ENCODE data around the gene SST.
A peak's percentile ranks its signal among the peaks of the same experiment; 100 is the strongest.
"Not testable (repeated sequence)": the region's sequence is repeated elsewhere in the genome, so short reads cannot be mapped to it uniquely, and the experiment has no call there.

SST gene

DNA sequence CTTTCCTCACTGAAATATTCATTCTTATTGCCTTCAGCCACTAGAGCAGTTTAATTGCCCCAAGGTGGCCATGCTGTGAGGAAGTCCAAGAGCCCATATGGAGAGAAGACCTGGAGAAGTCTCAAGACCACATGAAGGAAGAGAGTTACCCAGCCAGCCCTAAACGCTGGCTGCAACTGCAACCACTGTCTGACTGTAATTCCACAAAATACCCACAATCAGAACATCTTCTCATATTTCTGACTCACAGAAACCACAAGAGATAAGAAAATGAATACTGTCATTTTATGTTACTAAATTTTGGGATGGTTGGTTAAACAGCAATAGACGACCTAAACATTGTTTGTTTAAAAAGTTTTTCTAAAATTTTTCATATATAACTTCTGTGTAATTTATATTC is 14.7 kb upstream of the SST start:
- no peak for FAIRE-seq
- DNase-seq (ENCODE audit: low spot score): peak; percentile 46

DNA sequence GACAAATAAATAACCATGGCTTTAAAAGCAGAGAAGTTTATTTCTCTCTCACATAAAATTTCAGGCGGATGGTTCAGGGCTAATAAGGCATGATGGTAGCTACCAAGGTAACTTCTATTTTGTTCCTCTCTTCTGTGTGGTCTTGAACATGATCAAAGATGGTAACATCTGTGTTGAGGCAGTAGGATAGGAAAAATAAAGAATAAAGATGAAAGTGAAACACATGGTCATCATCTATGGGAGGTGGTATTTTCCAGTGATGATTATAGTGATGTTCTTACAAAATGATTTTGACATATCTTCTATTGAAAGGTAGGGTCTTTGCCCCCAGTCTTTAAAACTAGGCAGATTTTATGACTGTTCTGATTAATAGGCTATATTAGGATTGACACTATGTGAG is 14.2 kb upstream of the SST start:
- DNase-seq (ENCODE audit: low spot score) (no peak), FAIRE-seq (no peak)

DNA sequence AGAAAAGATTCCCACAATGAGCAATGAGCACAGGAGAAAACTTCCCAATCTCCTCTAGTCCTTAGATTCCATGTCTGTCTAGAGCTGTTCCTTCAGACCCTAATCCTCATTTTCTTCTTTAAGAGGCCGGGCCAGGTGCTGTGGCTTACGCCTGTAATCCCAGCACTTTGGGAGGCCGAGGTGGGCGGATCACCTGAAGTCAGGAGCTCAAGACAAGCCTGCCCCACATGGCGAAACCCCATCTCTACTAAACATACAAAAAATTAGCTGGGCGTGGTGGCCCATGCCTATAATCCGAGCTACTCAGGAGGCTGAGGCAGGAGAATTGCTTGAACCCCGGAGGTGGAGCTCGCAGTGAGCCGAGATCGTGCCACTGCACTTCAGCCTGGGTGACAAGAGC is 11.6 kb upstream of the SST start:
- not testable (repeated sequence) for FAIRE-seq; DNase-seq (ENCODE audit: low spot score)

DNA sequence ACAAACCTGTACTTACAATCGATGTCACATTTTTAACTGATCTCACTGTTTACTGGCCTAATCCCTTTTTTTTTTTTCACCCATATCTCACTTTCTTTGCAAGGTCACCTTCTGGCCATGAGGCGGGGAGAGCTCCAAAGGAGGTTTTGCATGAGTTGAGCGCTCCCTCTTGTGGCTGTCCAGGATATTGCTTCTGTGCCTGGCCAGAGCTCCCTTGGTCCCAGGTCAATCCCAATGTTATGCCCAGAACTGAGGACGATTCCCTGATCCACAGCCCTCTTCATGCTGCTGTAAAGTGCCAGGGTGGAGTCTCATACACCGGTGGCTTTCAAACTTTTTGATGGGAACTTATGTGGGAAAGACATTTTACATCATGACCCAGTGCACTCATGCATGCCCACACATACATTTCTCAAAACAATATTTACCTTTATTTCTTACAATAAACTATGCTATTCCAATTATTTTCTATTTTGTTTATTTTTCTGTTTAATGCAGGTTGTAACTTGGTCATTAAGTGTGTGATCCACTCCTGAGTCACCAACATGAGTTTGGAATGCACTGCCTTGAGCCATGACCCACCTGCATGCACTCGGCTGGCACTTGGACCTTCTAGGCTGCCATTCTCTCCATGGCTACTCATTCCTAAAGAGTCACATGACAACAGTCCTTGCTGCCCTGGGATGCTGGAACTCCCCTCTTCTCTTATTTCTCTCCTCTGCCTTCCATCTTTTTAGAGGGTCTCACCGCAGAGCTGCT is 9.6 kb upstream of the SST start:
- DNase-seq (ENCODE audit: low spot score) (peak; percentile 83), FAIRE-seq (no peak)

DNA sequence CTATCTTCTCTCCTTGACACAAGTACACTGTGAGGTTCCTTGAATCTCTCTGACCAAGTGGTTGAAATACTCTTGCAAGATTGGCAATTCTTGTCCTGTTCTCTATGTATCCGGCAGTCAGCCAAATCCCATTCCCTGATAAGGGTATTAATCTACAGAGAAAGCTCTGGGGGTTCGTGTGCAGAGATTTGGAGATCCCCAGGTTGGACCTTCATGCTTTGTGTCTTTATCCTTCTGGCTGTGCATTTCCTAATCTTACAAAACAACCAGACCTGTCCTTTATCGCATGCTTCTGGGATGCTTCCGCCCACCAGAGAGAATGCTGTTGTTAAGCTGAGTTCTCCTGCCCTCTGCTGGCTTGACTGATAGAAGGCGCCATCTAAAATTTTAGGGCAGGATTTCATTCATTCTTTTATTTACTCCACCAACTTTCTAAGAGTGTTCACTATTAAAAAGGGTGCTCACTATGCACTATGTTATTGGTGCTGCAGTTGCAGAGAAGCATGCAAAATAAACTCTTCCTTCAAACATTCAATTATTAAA is 8.6 kb upstream of the SST start:
- FAIRE-seq (no peak), DNase-seq (ENCODE audit: low spot score) (peak; percentile 57)

DNA sequence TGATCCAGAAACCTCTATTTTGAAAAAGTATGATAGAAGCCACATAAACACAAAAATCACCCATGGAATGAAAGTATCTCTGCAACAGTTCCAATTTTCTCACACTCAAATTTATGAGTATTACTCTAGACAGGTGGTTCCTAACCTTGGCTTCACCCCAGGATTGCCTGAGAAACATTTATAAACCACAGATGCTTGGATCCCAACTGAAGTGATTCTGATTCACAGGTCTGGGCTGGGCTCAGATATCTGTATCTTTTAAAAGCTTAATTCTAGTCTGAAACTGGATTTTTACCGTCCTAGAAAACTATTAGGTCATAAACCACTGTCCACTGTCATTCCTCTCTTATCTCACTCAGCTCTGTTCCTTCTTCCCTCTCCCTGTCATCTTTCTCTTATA is 7.4 kb upstream of the SST start:
- DNase-seq (ENCODE audit: low spot score): no peak
- no peak for FAIRE-seq

DNA sequence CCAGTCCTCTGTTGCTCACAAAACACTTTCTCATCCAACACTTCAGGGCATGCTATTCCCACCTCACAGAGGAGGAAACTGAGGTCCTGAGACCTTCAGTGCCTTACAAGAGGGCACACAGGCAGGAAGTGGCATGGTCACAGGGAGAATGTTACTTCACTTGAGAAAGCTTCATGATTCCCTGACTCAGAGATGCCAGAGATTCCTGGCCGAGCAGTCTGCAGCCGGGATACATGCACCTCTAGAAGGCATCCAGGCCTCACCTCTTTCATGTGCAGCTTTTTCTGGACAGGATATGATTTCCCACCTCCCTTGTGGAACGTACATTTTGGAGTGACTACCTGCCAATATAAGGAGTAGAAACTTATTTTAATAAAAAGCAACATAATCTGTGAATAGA is 2.8 kb upstream of the SST start:
- FAIRE-seq: no peak
- peak; percentile 31 for DNase-seq (ENCODE audit: low spot score)

DNA sequence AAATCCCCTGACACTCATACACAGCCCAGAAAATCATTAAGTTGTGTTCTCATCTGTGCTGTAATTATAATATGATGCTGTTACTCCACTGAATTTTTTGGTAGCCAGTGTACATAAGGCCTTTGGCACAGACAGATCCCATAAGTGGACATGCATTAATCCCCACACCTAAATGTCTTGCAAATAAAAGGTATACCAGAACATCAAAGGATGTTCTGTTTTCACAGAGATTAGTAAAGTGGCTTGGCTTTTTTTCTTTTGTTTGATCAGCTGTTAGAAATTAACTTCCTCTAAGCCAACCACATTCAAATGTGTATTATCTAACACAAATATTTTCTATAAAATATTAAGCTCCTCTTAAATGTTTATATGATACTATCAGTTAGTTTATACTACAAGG is 2.7 kb downstream of the SST start:
- FAIRE-seq (no peak), DNase-seq (ENCODE audit: low spot score) (no peak)

DNA sequence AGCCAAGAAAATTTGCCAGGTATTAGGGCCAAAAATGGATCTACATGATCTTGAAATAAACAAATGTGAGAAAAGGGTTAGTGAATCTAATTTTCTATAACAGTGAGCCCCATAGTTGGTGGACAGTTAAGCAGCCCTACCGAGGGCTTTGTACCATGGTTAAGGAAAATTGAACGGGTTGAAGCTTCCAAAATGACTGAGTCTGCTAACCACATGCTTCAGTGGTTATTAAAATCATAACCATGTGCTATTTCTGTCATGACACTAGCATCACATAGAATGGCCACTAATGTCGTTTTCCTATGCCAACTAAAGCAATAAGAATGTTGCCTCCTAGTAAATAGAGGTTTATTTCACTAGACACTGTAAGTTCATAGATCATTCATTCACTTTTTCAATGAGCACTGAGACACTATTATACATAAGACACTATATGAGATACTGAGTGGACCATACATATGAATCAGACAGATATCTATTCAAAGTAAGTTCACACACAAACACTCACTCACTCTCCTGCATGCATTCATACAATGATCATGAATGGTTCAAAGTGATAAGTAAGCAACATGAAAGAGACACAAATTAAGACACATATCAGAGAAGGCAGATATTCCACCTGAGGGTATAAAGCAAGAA is 4.3 kb downstream of the SST start:
- DNase-seq (ENCODE audit: low spot score) (no peak), FAIRE-seq (no peak)

DNA sequence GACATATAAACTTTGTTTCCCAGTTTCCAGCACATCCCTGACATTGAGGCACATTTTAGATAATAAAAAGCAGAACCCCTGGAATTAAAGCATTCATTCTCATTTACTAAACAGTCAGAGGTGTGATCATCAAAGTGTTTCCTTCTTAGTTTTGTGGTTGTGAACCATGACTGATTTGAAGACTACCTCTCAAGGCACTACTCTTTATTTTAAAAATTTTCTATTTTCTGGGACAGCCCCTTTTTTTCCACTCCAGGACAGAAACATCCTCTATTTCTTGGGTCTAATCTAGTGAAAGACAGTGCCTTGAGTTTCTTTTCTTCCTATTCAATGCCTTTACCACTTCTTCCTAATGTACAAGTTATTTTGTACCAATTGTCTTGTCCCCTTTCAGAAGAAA is 5.2 kb downstream of the SST start:
- no peak for DNase-seq (ENCODE audit: low spot score)
- FAIRE-seq: no peak

DNA sequence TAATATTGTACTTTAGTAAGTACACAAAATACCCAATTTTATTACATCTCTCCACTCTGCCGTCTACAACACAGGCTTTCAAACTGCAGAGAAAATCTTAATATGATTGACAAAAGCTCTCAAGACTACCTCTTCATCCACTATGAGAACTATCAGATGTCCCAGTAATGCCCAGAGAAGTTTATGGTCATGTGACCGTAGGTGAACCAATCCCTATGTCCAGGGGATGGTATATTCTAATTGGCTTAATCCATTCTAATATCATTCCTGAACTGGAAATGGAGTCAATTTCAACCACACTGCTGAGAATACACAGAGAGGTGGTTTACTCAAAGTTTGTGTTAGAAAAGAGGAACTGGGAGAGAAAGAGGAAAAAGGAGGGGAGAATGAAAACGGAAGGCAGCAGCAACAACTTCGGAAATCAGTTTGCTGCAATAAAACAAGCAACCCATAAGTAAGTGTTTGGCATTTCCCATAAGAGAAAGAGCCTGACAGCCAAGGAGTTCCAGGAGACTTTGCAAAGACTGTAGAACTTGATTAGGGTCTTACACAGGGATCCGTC is 7.3 kb downstream of the SST start:
- no peak for DNase-seq (ENCODE audit: low spot score)
- FAIRE-seq: no peak

DNA sequence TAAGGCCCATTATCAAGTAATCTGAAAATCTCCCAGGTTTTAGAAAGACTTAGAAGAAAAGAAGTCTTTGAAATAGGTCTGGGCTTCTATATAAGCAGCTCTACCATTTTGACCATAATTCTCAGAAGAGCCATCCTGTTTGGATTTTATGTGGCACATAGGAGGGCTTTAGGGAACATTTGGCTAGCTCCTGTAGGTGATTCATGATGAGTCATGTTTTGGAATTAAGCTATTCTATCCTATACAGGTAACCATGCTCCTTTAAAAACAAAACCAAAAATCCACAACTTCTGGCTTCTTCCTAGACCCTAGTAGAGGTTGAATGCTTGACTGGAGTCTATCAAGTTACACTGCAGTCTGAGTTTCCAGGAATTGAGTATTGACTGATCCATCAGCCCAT is 8.9 kb downstream of the SST start:
- DNase-seq (ENCODE audit: low spot score): no peak

DNA sequence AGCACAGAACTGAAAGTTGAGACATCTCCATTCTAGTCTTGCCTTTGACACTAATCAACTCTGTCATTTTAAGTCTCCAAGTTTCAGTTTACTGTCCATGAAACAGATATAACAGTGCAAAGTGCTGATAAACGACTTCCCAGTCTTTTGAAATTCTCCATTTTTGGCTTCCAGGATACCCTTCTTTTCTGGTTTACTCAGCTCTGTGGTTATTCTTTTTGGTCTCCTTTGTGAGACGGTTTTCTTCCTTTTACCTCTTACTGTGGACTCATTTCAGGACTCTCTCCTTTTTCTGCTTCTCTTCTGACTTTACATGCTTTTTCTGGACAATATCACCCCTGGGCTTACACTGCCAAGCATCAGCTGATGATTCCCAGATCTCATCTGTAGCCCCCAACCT is 18.9 kb downstream of the SST start:
- no peak for DNase-seq (ENCODE audit: low spot score)

More for the DNA sequence above, 8.9 kb downstream of the SST start:
- FAIRE-seq: no peak

DNA sequence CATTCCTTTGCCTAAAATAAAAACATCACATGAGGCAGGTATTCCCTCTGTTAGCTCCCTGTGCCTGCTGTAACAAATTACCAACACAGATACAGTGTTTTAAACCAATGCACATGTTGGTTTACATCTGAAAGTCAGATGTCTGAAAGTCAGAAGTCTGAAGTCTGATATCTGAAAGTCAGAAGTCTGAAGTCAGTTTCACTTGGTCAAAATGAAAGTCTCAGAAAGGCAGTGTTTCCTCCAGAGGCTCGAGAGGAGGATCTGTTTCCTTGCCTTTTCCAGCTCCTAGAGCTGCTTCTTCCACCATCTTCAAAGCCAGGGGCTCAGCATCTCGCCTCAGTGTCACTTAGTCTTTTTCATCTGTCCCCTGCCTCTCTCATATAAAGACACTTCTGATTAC is 22.0 kb downstream of the SST start:
- FAIRE-seq: no peak
- DNase-seq (ENCODE audit: low spot score): no peak

More for the DNA sequence above, 18.9 kb downstream of the SST start:
- FAIRE-seq: no peak

DNA sequence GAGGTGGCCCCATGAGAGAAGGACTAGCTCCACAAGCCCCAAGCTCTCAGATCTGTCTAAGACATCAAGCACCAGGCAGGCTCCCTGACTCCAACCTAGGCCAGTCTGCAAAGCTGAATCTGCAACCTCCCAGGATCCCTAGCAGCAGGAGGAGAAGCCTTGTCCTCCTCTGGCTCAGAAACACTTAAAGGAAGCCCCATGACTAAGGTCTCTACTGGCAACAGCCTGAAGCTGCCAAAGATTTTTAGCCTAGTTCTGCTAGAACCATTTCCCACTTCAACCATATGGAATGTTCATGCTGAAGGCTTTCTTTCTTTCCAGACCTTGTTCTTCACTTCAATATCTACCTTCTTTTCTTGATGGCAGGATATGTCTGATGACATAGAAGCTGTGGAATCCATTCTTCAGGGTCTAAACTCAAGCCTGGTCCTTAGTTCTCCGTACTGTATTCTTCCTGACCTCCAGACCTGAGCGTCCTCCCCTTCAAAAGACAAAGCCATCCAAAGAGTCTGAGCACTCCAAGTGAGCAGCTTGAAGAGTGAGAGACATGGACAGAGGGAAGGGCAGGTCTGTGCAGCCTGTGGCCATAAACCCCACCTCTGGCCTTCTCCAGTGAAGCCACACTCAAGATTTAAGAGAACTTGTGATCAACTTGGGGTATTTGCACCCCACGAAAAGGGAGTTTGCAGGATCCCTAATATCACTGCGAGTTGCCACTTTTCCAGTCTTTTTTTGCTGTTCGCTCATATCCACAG is 23.1 kb downstream of the SST start:
- FAIRE-seq: no peak

DNA sequence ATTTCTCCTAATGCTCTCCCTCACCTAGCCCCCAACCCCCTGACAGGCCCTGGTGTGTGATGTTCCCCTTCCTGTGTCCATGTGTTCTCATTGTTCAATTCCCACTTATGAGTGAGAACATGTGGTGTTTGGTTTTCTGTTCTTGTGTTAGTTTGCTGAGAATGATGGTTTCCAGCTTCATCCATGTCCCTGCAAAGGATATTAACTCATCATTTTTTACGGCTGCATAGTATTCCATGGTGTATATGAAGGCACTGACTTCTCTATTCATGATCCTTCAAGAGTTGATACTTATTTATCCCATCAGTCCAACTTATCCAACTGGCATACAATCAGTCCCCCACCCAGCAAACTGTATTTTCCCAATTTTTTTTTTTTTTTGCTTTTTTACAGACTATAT is 24.8 kb downstream of the SST start:
- FAIRE-seq; DNase-seq (ENCODE audit: low spot score): not testable (repeated sequence)

More for the DNA sequence above, 23.1 kb downstream of the SST start:
- DNase-seq (ENCODE audit: low spot score): no peak

DNA sequence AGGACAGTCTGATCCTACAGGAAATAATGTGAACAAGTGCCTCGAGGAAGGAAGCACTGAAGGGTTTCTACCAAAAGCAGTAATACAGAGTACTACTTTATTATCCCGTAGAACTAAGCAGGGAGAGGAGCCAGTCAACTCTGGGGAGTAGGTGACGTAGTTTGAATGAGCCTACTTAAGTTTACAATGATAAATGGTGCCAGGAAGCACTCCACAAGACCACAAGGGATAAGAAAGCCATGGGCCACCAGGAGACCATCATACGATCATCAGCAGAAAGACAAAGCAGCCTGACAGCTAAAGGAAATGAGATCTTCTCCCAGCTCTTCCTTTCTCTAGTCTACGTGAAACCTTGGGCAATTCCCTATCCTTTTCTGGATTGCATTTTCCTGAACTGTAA is 27.3 kb downstream of the SST start:
- FAIRE-seq (no peak), DNase-seq (ENCODE audit: low spot score) (no peak)

DNA sequence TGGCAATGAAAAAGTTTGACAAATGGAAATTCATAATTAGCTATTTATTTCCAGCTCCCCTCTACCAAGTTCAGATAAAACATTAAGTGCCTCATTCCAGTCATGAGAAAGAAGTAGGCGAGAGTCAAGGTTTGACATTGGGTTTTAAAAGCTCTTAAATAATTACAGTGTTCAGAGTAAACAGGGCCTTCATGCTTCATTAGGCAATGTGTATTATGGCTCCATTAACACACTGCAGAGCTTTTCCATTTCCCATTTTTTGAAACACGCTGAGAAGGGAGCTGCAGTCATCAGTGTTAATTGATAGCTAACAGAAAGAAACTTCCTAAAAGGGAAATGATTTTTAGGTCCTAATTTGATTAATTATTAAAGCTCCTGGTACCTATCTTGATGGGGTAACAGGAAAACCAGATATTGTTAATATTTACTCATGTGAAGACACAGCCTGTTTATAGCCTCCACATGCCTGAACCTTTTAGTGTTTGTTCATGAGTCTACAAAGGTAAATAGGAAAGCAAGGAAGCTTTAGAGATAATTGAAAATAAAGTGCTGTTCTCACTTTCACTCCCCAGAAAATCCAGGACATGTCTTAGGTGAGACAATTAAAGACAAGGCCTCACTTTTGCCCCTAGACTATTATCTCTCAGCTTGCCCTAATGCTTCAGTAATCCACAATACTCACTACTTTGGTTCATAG is 28.7 kb downstream of the SST start:
- DNase-seq (ENCODE audit: low spot score) (no peak), FAIRE-seq (no peak)

DNA sequence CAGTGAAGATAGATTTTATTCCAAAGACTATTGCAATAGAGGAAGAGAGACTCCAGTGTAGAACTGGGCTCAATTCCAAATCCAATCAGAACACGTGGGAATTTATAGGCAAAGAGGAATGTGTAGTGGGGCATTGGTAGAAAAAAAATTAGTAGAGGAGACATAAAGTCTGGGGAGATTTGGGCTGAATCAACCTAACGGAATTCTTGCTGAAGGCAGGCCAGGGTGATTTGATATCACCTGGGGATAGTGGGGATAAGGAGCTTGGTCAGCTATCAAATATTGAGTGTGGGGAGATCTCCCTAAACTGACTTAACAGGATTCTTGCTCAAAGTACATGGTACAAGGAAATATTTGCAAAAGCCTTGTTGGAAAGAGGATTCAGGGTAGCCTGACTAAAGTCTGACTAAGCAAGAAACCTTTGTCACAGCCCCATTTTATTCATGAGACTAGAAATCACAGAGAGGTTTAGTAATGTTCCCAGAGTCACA is 29.6 kb downstream of the SST start:
- FAIRE-seq: no peak

DNA sequence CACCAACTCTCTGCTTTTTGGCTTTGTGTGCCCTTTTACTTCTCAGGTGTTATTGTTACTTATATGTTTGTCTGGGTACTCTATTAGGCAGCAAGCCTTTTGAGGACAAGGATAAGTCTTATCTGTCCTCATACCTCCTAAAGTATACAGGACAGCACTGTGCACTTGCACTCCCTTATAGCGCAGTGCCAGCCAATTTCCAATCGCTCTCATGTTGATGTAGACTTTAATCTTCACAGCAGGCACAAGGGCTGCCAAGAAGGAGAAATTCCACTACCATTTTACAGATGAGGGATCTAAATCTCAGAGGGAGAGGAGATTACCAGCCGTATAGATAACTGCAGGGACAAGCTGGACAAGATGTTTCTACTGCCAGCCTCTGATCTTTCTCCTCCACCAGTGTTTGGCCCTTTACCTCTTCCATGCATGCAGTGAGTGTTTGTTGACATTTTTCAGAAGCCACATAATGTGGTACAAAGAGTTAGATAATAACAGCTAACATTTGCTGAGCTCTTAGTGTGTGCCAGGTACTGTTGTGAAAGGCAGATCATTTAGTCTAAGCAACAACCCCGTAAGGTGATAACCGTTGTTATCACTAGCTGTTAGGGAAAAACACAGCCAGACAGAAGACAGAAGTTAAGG is 30.1 kb downstream of the SST start:
- FAIRE-seq (no peak), DNase-seq (ENCODE audit: low spot score) (no peak)

More for the DNA sequence above, 29.6 kb downstream of the SST start:
- DNase-seq (ENCODE audit: low spot score): no peak

All from urothelium cell line (cell line).